ENCODE data around the gene COL21A1.

COL21A1 gene

GRCh38 chr6:56156643-56157042 is 90.7 kb downstream of the COL21A1 start:
- H3K4me3 ChIP-seq (replicated peaks in 1 of 2; ENCODE audit: low read depth in 2 of 2, low read length in 2 of 2), result no peak overlapping the region
- peak in 1 of 2 donors; percentile 49 for DNase-seq (ENCODE audit: low read depth in 2 of 2)
- TF ChIP-seq CTCF (IDR thresholded peaks at IDR 0.05; ENCODE audit: low read depth, low read length), result no peak

- DNase-seq (ENCODE audit: low read depth in 2 of 2), result no peak
These were observed 91.7 kb downstream of the COL21A1 start for GRCh38 chr6:56155634-56156141.

GRCh38 chr6:56154076-56154475 is 93.3 kb downstream of the COL21A1 start:
- TF ChIP-seq CTCF (IDR thresholded peaks at IDR 0.05; ENCODE audit: low read depth, low read length), result no peak
- H3K4me3 ChIP-seq (replicated peaks in 1 of 2; ENCODE audit: low read depth in 2 of 2, low read length in 2 of 2), result no peak overlapping the region
- no peak for DNase-seq (ENCODE audit: low read depth in 2 of 2)

More at GRCh38 chr6:56155634-56156141, 91.7 kb downstream of the COL21A1 start:
- no peak overlapping the region for H3K4me3 ChIP-seq (replicated peaks in 1 of 2; ENCODE audit: low read depth in 2 of 2, low read length in 2 of 2)
- TF ChIP-seq CTCF (IDR thresholded peaks at IDR 0.05; ENCODE audit: low read depth, low read length), result no peak

- H3K4me3 ChIP-seq (replicated peaks in 1 of 2; ENCODE audit: low read depth in 2 of 2, low read length in 2 of 2), result no peak overlapping the region
These were observed 94.8 kb downstream of the COL21A1 start for GRCh38 chr6:56152611-56153010.

GRCh38 chr6:56151609-56152224 is 95.7 kb downstream of the COL21A1 start:
- DNase-seq (ENCODE audit: low read depth in 2 of 2), result no peak
- no peak overlapping the region for H3K4me3 ChIP-seq (replicated peaks in 1 of 2; ENCODE audit: low read depth in 2 of 2, low read length in 2 of 2)
- no peak for TF ChIP-seq CTCF (IDR thresholded peaks at IDR 0.05; ENCODE audit: low read depth, low read length)

More at GRCh38 chr6:56152611-56153010, 94.8 kb downstream of the COL21A1 start:
- no peak for TF ChIP-seq CTCF (IDR thresholded peaks at IDR 0.05; ENCODE audit: low read depth, low read length)
- no peak for DNase-seq (ENCODE audit: low read depth in 2 of 2)

GRCh38 chr6:56148488-56149186 is 98.7 kb downstream of the COL21A1 start:
- DNase-seq (ENCODE audit: low read depth in 2 of 2), result peak; percentile 33
- no peak for TF ChIP-seq CTCF (IDR thresholded peaks at IDR 0.05; ENCODE audit: low read depth, low read length)
- no peak overlapping the region for H3K4me3 ChIP-seq (replicated peaks in 1 of 2; ENCODE audit: low read depth in 2 of 2, low read length in 2 of 2)

All from cardiac fibroblast (primary cell).